Measurements from ENCODE around the gene RPA3.

DNA sequence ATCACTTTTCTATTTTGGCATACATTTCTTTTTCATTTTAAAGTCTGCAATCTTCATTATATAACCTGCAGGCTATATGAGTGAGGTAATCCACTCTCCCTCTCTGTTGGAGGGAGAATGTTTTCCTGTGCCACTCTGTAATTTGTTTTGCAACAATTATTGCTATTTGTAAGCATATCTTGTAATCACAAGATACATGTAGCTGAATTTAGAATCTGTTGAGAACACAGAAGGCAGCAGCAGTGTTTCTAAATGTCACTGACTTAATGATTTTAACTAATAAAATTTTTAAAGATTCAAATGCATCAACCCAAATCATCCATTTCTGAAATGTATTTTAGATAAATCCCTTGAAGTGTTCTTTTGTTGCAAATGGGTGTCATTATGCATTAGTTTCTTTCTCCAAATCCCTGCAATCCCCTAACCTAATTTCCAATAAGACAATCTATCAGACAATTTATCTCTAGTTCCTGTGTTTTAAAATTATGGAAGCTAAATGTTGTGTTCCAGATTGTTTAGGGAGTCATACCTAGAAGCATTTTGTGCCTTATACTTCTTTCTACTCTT is 97.7 kb downstream of the RPA3 start:
- TF ChIP-seq, protein P1, sequence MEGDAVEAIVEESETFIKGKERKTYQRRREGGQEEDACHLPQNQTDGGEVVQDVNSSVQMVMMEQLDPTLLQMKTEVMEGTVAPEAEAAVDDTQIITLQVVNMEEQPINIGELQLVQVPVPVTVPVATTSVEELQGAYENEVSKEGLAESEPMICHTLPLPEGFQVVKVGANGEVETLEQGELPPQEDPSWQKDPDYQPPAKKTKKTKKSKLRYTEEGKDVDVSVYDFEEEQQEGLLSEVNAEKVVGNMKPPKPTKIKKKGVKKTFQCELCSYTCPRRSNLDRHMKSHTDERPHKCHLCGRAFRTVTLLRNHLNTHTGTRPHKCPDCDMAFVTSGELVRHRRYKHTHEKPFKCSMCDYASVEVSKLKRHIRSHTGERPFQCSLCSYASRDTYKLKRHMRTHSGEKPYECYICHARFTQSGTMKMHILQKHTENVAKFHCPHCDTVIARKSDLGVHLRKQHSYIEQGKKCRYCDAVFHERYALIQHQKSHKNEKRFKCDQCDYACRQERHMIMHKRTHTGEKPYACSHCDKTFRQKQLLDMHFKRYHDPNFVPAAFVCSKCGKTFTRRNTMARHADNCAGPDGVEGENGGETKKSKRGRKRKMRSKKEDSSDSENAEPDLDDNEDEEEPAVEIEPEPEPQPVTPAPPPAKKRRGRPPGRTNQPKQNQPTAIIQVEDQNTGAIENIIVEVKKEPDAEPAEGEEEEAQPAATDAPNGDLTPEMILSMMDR (IDR thresholded peaks at IDR 0.05): no peak
- TF ChIP-seq EP300 (IDR thresholded peaks at IDR 0.05) (no peak), POLR2A (IDR thresholded peaks at IDR 0.05) (no peak), POLR2AphosphoS5 (IDR thresholded peaks at IDR 0.05) (no peak)

All from stomach (tissue), 4 donors.